Posterior vena cava (tissue), 2 donors: ENCODE measurements around the gene GPR157. TPM values are rescaled to one million over a fixed set of nuclear protein-coding genes. Genes with fewer than 3 reads are reported as not detected.
"Not testable (repeated sequence)": the region's sequence is repeated elsewhere in the genome, so short reads cannot be mapped to it uniquely, and the experiment has no call there.

Experiments
- DNase-seq: peaks from one replicate; pipeline ENCODE4 v3.0.0-alpha.2; 2020; ENCODE audit warnings: low spot score
- intact Hi-C, 2 donors: fragments of 100-400 bp; cut with DNase I; formaldehyde crosslinking; loops; one replicate each; pipeline versions ENCODE4 v1.14.1 to v1.14.2; 2022 to 2023
- total RNA-seq, 2 donors: library from RNA; stranded (reverse); fragmentation: NEBNext Ultra II Directional; extraction: Animal tissue kit (Norgen Biotek cat#: 25700); gene quantifications; one replicate each; pipeline ENCODE4 v1.2.1, GENCODE V29; 2021
- donor health status: DM: yes; HTN: yes; CAD: no.
- donor health status: DM: yes; HTN: yes; CAD: no.

GPR157 gene
- total RNA-seq, 2 donors from 2014 or later = 8.3 to 9.9 TPM

- intact Hi-C loops = not testable (repeated sequence)
- DNase-seq = peak; percentile 11
Observed at GRCh38 chr1:9123665-9124064, 5.2 kb downstream of the GPR157 start.

- no peak for DNase-seq
- intact Hi-C loops = no loop called here
Observed at GRCh38 chr1:9121496-9122409, 7.1 kb downstream of the GPR157 start.

DNA sequence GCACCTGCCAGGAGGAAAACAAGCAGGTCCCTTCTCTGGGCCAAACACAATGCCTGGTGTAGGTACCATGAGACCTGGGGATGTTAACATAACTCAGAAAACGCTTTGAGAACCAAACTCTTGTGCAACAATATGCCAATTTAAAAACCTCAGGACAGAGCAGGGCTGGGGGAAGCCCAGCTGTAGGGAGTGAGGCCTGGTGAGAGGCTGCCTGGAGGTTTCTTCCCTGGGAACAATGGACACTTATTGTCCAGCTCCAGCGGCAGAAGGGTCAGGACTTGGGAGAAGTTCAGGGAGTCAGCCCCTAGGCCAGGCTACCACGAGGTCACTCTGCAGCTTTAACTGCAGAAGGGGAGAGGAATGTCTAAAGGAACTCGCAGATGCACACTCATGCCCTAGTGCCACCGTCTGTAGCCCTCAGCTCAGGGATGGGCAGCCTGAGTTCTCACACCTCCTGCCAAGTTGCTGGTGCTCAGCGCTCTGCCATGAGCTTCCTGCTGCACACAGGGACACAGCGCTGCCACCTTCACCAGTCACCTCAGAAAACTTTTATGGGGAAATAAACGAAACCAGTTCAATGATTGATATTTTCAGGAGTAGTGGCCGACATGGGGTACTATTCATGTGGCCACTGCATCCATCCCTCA lies 8.5 kb downstream of the GPR157 start:
- peak; percentile 49 for DNase-seq
- intact Hi-C loops = no loop called here

DNA sequence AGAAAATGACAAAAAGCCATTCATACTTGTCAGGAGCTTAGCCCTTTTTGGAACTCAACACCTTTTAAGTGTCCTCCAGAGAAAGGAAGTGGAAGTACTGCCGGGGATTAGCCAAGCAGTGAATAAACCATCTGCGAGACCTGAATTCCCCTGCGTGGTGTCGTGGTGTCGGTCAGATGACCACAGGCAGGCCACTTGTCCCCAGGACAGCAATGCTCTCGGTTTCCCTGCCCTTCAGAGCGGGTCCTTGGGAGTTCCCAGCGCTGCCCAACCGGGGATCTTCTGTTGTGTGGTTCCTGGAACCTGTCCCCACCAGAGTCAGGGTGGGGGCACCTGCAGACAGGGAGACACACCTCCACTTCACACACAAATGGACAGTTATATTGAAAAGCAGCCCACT lies 9.2 kb downstream of the GPR157 start:
- intact Hi-C loops = loop anchor here in 1 of 2 donors (10.0 kb wide), 1 partner anchor 365 kb away; no protein-coding TSS in a partner anchor
- peak; percentile 67 for DNase-seq

- intact Hi-C loops = loop anchor here in 1 of 2 donors (10.0 kb wide), 1 partner anchor 367 kb away; no protein-coding TSS in a partner anchor
- peak; percentile 53 for DNase-seq
Observed at GRCh38 chr1:9118186-9118585, 10.7 kb downstream of the GPR157 start.

GRCh38 chr1:9115351-9116205 lies 13.3 kb downstream of the GPR157 start:
- no peak for DNase-seq
- intact Hi-C loops = loop anchor here in 1 of 2 donors (10.0 kb wide), 1 partner anchor 369 kb away; no protein-coding TSS in a partner anchor

- intact Hi-C loops = loop anchor here in 1 of 2 donors (5.0 to 10.0 kb wide), 2 partner anchors 84 to 372 kb away; no protein-coding TSS in a partner anchor
- peak; percentile 58 for DNase-seq
Observed at GRCh38 chr1:9112961-9113880, 15.7 kb downstream of the GPR157 start.

- intact Hi-C loops = loop anchor here in 1 of 2 donors (5.0 to 10.0 kb wide), 2 partner anchors 85 to 373 kb away; no protein-coding TSS in a partner anchor
- DNase-seq = no peak
Observed at GRCh38 chr1:9111957-9112356, 16.9 kb downstream of the GPR157 start.

GRCh38 chr1:9111357-9111691 lies 17.6 kb downstream of the GPR157 start:
- intact Hi-C loops = loop anchor here in 1 of 2 donors (5.0 to 10.0 kb wide), 2 partner anchors 86 to 373 kb away; no protein-coding TSS in a partner anchor
- no peak for DNase-seq

GRCh38 chr1:9110669-9111356 lies 18.1 kb downstream of the GPR157 start:
- DNase-seq = peak; percentile 96
- intact Hi-C loops = loop anchor here in 1 of 2 donors (5.0 to 10.0 kb wide), 2 partner anchors 86 to 374 kb away; no protein-coding TSS in a partner anchor

GRCh38 chr1:9108056-9108665 lies 20.7 kb downstream of the GPR157 start:
- DNase-seq = no peak
- intact Hi-C loops = loop anchor here in 1 of 2 donors (10.0 kb wide), 1 partner anchor 193 kb away; no protein-coding TSS in a partner anchor

DNA sequence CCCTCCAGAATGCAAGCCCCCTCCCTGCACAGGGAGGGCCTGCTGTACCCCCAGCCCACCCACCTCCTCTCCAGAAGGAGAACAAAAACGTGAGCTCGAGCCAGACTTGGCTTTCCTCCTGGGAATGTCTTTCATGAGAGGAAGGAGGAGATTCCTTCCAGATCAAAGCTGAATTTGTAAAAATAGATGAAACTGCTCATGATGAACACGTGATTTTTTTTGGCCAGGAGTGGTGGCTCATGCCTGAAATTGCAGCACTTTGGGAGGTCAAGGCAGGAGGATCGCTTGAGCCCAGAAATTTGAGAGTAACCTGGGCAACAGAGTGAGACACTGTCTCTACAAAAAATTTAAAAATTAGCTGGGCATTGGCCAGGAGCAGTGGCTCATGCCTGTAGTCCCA lies 21.8 kb downstream of the GPR157 start:
- intact Hi-C loops = loop anchor here in 1 of 2 donors (10.0 kb wide), 1 partner anchor 192 kb away; no protein-coding TSS in a partner anchor
- DNase-seq = no peak

DNA sequence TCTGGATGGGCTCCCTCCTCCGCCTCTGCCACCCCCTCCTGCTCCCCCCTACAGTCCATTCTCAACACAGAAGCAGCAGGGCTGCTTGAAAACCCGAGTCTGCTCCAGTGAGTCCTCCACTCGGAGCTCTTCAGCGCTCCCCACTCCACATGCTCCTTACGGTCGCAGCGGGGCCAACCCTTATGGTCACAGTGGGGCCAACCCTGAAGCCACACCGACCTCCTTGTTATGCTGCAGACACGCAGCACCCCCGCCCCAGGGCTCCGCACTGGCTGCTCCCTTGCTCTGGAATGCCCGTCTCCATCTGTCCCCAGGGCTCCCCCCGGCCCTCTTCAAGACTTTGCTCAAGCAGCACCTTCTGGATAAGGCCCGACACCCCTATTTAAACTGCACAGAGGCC lies 22.6 kb downstream of the GPR157 start:
- DNase-seq = no peak
- intact Hi-C loops = loop anchor here in 1 of 2 donors (10.0 kb wide), 1 partner anchor 191 kb away; no protein-coding TSS in a partner anchor

- DNase-seq = no peak
- intact Hi-C loops = loop anchor here in 1 of 2 donors (2.0 to 10.0 kb wide), 2 partner anchors 99 to 191 kb away; no protein-coding TSS in a partner anchor
Observed at GRCh38 chr1:9105336-9105867, 23.5 kb downstream of the GPR157 start.

DNA sequence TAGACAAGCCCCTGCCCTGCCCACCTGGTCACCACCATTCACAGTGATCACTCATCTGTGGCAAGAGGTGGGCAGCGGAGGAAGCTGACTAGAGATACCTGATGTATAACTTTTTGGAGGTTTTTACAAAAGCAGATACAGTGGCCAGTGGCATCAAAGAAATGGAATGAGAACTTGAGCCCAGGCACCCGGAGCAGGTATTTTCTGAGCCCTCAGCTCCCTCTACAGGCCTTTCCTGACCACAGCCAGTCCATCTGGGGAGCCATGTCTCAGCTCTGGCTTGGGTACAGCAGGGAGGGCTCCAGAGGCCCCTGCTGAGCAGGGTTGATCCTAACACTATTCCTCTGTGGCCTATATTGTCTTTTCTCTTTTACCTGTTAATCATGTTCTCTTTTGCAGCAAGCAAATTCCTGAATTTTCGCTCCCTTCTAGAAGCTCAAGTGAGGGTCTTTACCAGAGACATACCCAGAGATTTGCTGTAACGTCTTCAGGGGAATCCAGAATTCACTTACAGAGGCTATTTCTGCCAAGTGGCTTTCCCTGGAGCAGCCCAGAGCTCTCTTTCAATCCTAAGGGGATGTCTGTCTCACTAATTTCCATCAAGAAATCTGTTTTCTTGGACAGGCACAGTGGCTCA lies 27.3 kb downstream of the GPR157 start:
- intact Hi-C loops = loop anchor here (5.0 to 10.0 kb wide), 2 partner anchors 94 to 187 kb away; no protein-coding TSS in a partner anchor
- no peak for DNase-seq
